HepG2 (cell line): ENCODE data around the gene SMKR1.

Experiments
- BRCA1 ChIP-seq: sonication (generic); formaldehyde crosslinking; IDR thresholded peaks from 2 replicates; pipeline ENCODE4 v1.4.0; 2020; ENCODE audit warnings: missing genetic modification reagents
- EZH2 ChIP-seq: conservative IDR thresholded peaks from 2 replicates; pipeline ENCODE4 v1.6.1; 2012; ENCODE audit warnings: mild to moderate bottlenecking, low read depth, low read length, moderate library complexity
- FOXA3 ChIP-seq: IDR thresholded peaks from 2 replicates; pipeline ENCODE4 v1.6.1; 2016; ENCODE audit warnings: missing genetic modification reagents, missing compliant biosample characterization
- GPN1 ChIP-seq: sonication (generic); formaldehyde crosslinking; IDR thresholded peaks from 2 replicates; pipeline ENCODE4 v1.5.1; 2020; ENCODE audit warnings: missing genetic modification reagents, borderline replicate concordance
- SCMH1 ChIP-seq: sonication (generic); formaldehyde crosslinking; IDR thresholded peaks from 2 replicates; pipeline ENCODE4 v1.9.0; 2021; ENCODE audit warnings: missing genetic modification reagents, mild to moderate bottlenecking, borderline replicate concordance
- SUZ12 ChIP-seq: fragments of 150-350 bp; IDR thresholded peaks from 2 replicates; pipeline ENCODE4 v1.6.1; 2014; ENCODE audit warnings: low read depth, low read length
- ZNF510 ChIP-seq: sonication (generic); formaldehyde crosslinking; IDR thresholded peaks from 2 replicates; pipeline ENCODE4 v1.4.0; 2020; ENCODE audit warnings: low read depth, mild to moderate bottlenecking, missing genetic modification reagents

GRCh38 chr7:129454249-129454551 lies 48.1 kb upstream of the SMKR1 start:
- TF ChIP-seq ZNF510 (no peak), GPN1 (CRISPR knock-in tag) (no peak), BRCA1 (CRISPR knock-in tag) (no peak), SUZ12 (no peak), EZH2 (no peak), SCMH1 (CRISPR knock-in tag) (no peak), FOXA3 (no peak)
